NT2/D1 (cell line): ENCODE measurements around the gene PSAP.

Source experiments
- YY1 ChIP-seq: IDR thresholded peaks from 2 replicates; pipeline ENCODE4 v1.6.1; 2011; ENCODE audit not compliant: insufficient read length, insufficient read depth
- ZNF274 ChIP-seq: IDR thresholded peaks from 2 replicates; pipeline ENCODE4 v1.6.1; 2011; ENCODE audit warnings: mild to moderate bottlenecking, low read depth, low read length

- TF ChIP-seq ZNF274 (no peak), YY1 (no peak)
Observed at GRCh38 chr10:71846816-71847215, 4.2 kb downstream of the PSAP start.
